DMS114 treated with DMSO at 0.1 percent for 48 hours (cell line): ENCODE measurements around the gene ZNF771.
A peak's percentile ranks its signal among the peaks of the same experiment; 100 is the strongest.
"Not testable (repeated sequence)": the region's sequence is repeated elsewhere in the genome, so short reads cannot be mapped to it uniquely, and the experiment has no call there.

Experiments used
- DNase-seq: peaks from one replicate; lab custom pipeline; 2025; ENCODE audit not compliant: unreplicated experiment; lab: John Stamatoyannopoulos, UW

Gene ZNF771

GRCh38 chr16:30430428-30430970, 23.1 kb downstream of the ZNF771 start:
- peak; percentile 53 for DNase-seq

GRCh38 chr16:30434852-30435251, 27.4 kb downstream of the ZNF771 start:
- DNase-seq: no peak

- DNase-seq: no peak
These were observed 30.2 kb downstream of the ZNF771 start for GRCh38 chr16:30437511-30438046.

GRCh38 chr16:30438835-30439234, 31.4 kb downstream of the ZNF771 start:
- no peak for DNase-seq

- no peak for DNase-seq
These were observed 32.4 kb downstream of the ZNF771 start for GRCh38 chr16:30439720-30440348.

GRCh38 chr16:30443631-30444030, 36.2 kb downstream of the ZNF771 start:
- no peak for DNase-seq

- DNase-seq: peak; percentile 32
These were observed 37.1 kb downstream of the ZNF771 start for GRCh38 chr16:30444231-30445148.

GRCh38 chr16:30445149-30445407, 37.7 kb downstream of the ZNF771 start:
- no peak for DNase-seq

- peak; percentile 96 for DNase-seq
These were observed 38.2 kb downstream of the ZNF771 start, which contains the start of gene SEPHS2 for GRCh38 chr16:30445408-30446202. Gene SEPHS2 (minus strand): TSS chr16:30445874. CDS start chr16:30445727, 147 bp downstream.

GRCh38 chr16:30446203-30446595, 38.8 kb downstream of the ZNF771 start:
- DNase-seq: no peak

- no peak for DNase-seq
These were observed 40.3 kb downstream of the ZNF771 start for GRCh38 chr16:30447512-30448226.

- no peak for DNase-seq
These were observed 41.7 kb downstream of the ZNF771 start for GRCh38 chr16:30449116-30449435.

- DNase-seq: not testable (repeated sequence)
These were observed 45.5 kb downstream of the ZNF771 start for GRCh38 chr16:30452709-30453580.

- no peak for DNase-seq
These were observed 48.9 kb downstream of the ZNF771 start for GRCh38 chr16:30456302-30456701.

GRCh38 chr16:30457256-30457655, 49.9 kb downstream of the ZNF771 start:
- no peak for DNase-seq

- DNase-seq: no peak
These were observed 50.5 kb downstream of the ZNF771 start for GRCh38 chr16:30457743-30458560.

GRCh38 chr16:30458561-30459394, 51.4 kb downstream of the ZNF771 start:
- DNase-seq: no peak

- no peak for DNase-seq
These were observed 52.0 kb downstream of the ZNF771 start for GRCh38 chr16:30459456-30459855.
